ENCODE data around the gene PTPN11. TPM values are rescaled to one million over a fixed set of nuclear protein-coding genes. Genes with fewer than 3 reads are reported as not detected.

Gene PTPN11
- total and polyA plus RNA-seq, 3 experiments from 2014 or later = 80.2 to 171 (median 163) TPM

DNA sequence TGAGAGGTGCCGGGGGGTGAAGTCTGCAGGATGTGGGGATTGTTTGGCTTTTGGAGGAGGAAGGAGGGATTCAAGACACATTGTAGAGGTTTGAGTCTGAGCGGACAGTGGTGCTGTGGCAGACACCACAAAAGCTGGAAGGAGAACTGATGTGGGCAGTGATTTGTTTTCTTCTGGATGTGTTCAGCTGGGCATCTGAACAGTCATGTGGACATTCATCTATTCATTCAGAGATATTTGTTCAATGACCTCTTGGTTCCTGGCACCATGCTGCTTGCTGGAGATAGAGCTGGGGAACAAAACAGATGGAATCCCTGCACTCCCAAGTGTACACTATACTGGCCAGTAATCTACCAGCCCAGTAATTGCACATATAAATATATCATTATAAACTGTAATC, 64.0 kb downstream of the PTPN11 start:
- Mint-ChIP-seq H3K27me3 (no peaks in the 10 kb centered on the region), H3K4me1 (peaks cover 0 to 1% (median 0%) of the 10 kb centered on the region in 3 donors), H3K36me3 (peaks cover 39 to 95% (median 57%) of the 10 kb centered on the region in 3 donors), H3K4me3 (no peak overlapping the region), H3K27ac (peak overlapping the region in 2 of 8 donors; percentile 23 to 27), H3K9me3 (no peaks in the 10 kb centered on the region)
- Histone ChIP-seq H3K4me1 (ENCODE audit: insufficient read depth, low read length) (no peaks in the 10 kb centered on the region), H3K27me3 (ENCODE audit: insufficient read depth, low read length, poor library complexity, severe bottlenecking) (no peaks in the 10 kb centered on the region), H3K36me3 (ENCODE audit: insufficient read depth, low read length) (peaks cover 58% of the 10 kb centered on the region), H3K27ac (ENCODE audit: low read depth, low read length) (no peak overlapping the region), H3K9me3 (ENCODE audit: low read length) (no peaks in the 10 kb centered on the region), H3K4me3 (ENCODE audit: low read length) (no peak overlapping the region)
- ChIA-PET CTCF (no interaction called here), POLR2A (no interaction called here)
- no peak for DNase-seq

- Mint-ChIP-seq H3K9me3 (no peaks in the 10 kb centered on the region), H3K36me3 (peaks cover 29 to 91% (median 52%) of the 10 kb centered on the region in 3 donors), H3K4me1 (peaks cover 0 to 1% (median 0%) of the 10 kb centered on the region in 3 donors), H3K27me3 (no peaks in the 10 kb centered on the region), H3K4me3 (no peak overlapping the region), H3K27ac (no peak overlapping the region)
- ChIA-PET CTCF (no interaction called here), POLR2A (no interaction called here)
- no peak for DNase-seq
- Histone ChIP-seq H3K27me3 (ENCODE audit: insufficient read depth, low read length, poor library complexity, severe bottlenecking) (no peaks in the 10 kb centered on the region), H3K4me3 (ENCODE audit: low read length) (no peak overlapping the region), H3K36me3 (ENCODE audit: insufficient read depth, low read length) (peaks cover 45% of the 10 kb centered on the region), H3K4me1 (ENCODE audit: insufficient read depth, low read length) (no peaks in the 10 kb centered on the region), H3K27ac (ENCODE audit: low read depth, low read length) (no peak overlapping the region), H3K9me3 (ENCODE audit: low read length) (no peaks in the 10 kb centered on the region)
Measured at GRCh38 chr12:112486361-112486760, 67.6 kb downstream of the PTPN11 start.

- Mint-ChIP-seq H3K27me3 (no peaks in the 10 kb centered on the region), H3K4me1 (peaks cover 0 to 1% (median 0%) of the 10 kb centered on the region in 3 donors), H3K36me3 (peaks cover 22 to 86% (median 45%) of the 10 kb centered on the region in 3 donors), H3K27ac (no peak overlapping the region), H3K4me3 (no peak overlapping the region), H3K9me3 (no peaks in the 10 kb centered on the region)
- DNase-seq = no peak
- H3K27ac ChIP-seq (ENCODE audit: low read depth, low read length) = no peak overlapping the region
- no peaks in the 10 kb centered on the region for H3K27me3 ChIP-seq (ENCODE audit: insufficient read depth, low read length, poor library complexity, severe bottlenecking)
- POLR2A ChIA-PET = no interaction called here
- H3K4me3 ChIP-seq (ENCODE audit: low read length) = no peak overlapping the region
- peaks cover 27% of the 10 kb centered on the region for H3K36me3 ChIP-seq (ENCODE audit: insufficient read depth, low read length)
- CTCF ChIA-PET = no interaction called here
- H3K4me1 ChIP-seq (ENCODE audit: insufficient read depth, low read length) = no peaks in the 10 kb centered on the region
- H3K9me3 ChIP-seq (ENCODE audit: low read length) = no peaks in the 10 kb centered on the region
Measured at GRCh38 chr12:112488257-112488876, 69.6 kb downstream of the PTPN11 start.

DNA sequence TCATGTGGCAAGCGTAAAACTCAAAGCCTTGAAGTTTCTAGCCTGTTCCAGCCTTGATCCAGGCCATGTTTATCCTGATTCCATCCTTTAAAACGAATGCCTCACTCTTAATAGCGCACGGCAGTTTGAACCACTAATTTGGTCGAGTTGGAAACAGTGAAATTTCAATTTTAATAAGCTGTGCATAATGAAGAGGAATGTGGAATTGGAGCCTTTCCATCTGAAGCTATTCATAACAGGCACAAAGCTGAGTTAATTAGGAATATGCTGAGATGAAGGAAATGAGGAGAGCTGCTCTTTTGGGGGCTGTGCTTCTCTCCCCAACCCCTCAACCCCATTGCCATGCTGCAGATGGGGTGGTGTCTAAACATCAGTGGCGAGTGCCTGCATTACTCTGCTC, 70.7 kb downstream of the PTPN11 start:
- no peaks in the 10 kb centered on the region for H3K9me3 Mint-ChIP-seq
- no peak overlapping the region for H3K4me3 ChIP-seq (ENCODE audit: low read length)
- peaks cover 16 to 84% (median 42%) of the 10 kb centered on the region in 3 donors for H3K36me3 Mint-ChIP-seq
- no peaks in the 10 kb centered on the region for H3K27me3 Mint-ChIP-seq
- peak overlapping the region in 1 of 8 donors; percentile 29 for H3K27ac Mint-ChIP-seq
- no peaks in the 10 kb centered on the region for H3K9me3 ChIP-seq (ENCODE audit: low read length)
- ChIA-PET POLR2A (no interaction called here), CTCF (no interaction called here)
- H3K4me1 ChIP-seq (ENCODE audit: insufficient read depth, low read length) = no peaks in the 10 kb centered on the region
- no peak overlapping the region for H3K4me3 Mint-ChIP-seq
- peaks cover 21% of the 10 kb centered on the region for H3K36me3 ChIP-seq (ENCODE audit: insufficient read depth, low read length)
- no peak overlapping the region for H3K27ac ChIP-seq (ENCODE audit: low read depth, low read length)
- H3K27me3 ChIP-seq (ENCODE audit: insufficient read depth, low read length, poor library complexity, severe bottlenecking) = no peaks in the 10 kb centered on the region
- H3K4me1 Mint-ChIP-seq = no peaks in the 10 kb centered on the region
- DNase-seq = no peak

DNA sequence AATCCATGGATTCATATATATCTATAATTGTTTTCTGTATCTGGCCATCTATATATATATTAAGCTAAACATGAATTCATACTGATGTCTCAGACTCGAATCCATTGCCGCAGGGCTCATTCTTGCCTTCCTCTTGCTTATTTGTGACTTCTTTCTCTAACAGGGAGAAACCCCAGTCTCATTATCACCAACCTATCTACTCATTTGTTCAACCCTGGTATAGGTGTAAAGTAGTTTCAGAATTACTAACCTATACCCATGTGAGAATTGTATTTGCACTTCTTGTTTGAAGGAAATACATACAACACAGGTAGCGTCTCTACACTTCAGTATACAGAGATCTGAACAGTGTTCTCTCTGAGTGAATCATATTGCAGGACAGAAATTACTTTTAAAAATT, 77.7 kb downstream of the PTPN11 start:
- H3K4me1 ChIP-seq (ENCODE audit: insufficient read depth, low read length) = no peaks in the 10 kb centered on the region
- H3K4me3 ChIP-seq (ENCODE audit: low read length) = no peak overlapping the region
- H3K27ac ChIP-seq (ENCODE audit: low read depth, low read length) = no peak overlapping the region
- H3K4me3 Mint-ChIP-seq = no peak overlapping the region
- peaks cover 3% of the 10 kb centered on the region for H3K36me3 ChIP-seq (ENCODE audit: insufficient read depth, low read length)
- H3K36me3 Mint-ChIP-seq = peaks cover 13 to 67% (median 33%) of the 10 kb centered on the region in 3 donors
- no peaks in the 10 kb centered on the region for H3K27me3 ChIP-seq (ENCODE audit: insufficient read depth, low read length, poor library complexity, severe bottlenecking)
- no peaks in the 10 kb centered on the region for H3K27me3 Mint-ChIP-seq
- peaks cover 0 to 15% (median 2%) of the 10 kb centered on the region in 3 donors for H3K4me1 Mint-ChIP-seq
- ChIA-PET CTCF (no interaction called here), POLR2A (no interaction called here)
- DNase-seq = no peak
- H3K27ac Mint-ChIP-seq = peak overlapping the region in 1 of 8 donors; percentile 42
- H3K9me3 ChIP-seq (ENCODE audit: low read length) = no peaks in the 10 kb centered on the region
- H3K9me3 Mint-ChIP-seq = no peaks in the 10 kb centered on the region

- H3K4me3 ChIP-seq (ENCODE audit: low read length) = no peak overlapping the region
- no peak overlapping the region for H3K27ac ChIP-seq (ENCODE audit: low read depth, low read length)
- DNase-seq = no peak
- peaks cover 0 to 15% (median 2%) of the 10 kb centered on the region in 3 donors for H3K4me1 Mint-ChIP-seq
- H3K27me3 Mint-ChIP-seq = no peaks in the 10 kb centered on the region
- H3K36me3 ChIP-seq (ENCODE audit: insufficient read depth, low read length) = peaks cover 11% of the 10 kb centered on the region
- no peaks in the 10 kb centered on the region for H3K4me1 ChIP-seq (ENCODE audit: insufficient read depth, low read length)
- peaks cover 13 to 71% (median 39%) of the 10 kb centered on the region in 3 donors for H3K36me3 Mint-ChIP-seq
- H3K27me3 ChIP-seq (ENCODE audit: insufficient read depth, low read length, poor library complexity, severe bottlenecking) = no peaks in the 10 kb centered on the region
- H3K27ac Mint-ChIP-seq = no peak overlapping the region
- H3K4me3 Mint-ChIP-seq = no peak overlapping the region
- CTCF ChIA-PET = no interaction called here
- no peaks in the 10 kb centered on the region for H3K9me3 ChIP-seq (ENCODE audit: low read length)
- POLR2A ChIA-PET = no interaction called here
- no peaks in the 10 kb centered on the region for H3K9me3 Mint-ChIP-seq
Measured at GRCh38 chr12:112498580-112498979, 79.8 kb downstream of the PTPN11 start.

DNA sequence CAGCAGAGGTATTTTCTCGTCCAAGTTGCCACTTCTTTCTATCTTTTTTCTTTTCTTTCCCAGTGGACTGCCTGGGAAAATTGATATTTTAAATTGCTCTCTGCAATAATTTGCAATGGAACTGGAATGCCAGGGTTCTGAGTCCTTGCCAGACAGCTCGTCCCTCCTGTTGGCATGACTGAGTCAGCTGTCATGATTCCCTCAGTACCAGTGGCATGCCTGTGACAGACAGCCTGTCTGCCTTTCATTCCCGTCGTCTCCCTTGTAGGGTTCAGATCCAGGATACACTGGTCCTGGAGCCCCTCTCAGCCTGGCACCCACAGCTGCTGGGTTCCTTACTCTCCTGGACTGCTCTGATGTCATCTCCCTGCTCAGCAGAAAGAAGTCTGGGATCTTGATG, 84.8 kb downstream of the PTPN11 start:
- ChIA-PET POLR2A (no interaction called here), CTCF (no interaction called here)
- H3K4me3 ChIP-seq (ENCODE audit: low read length) = no peak overlapping the region
- Mint-ChIP-seq H3K27ac (peak overlapping the region in 2 of 8 donors; percentile 33 to 80), H3K27me3 (no peaks in the 10 kb centered on the region), H3K4me3 (no peak overlapping the region), H3K36me3 (peaks cover 15 to 79% (median 35%) of the 10 kb centered on the region in 3 donors), H3K4me1 (no peaks in the 10 kb centered on the region), H3K9me3 (no peaks in the 10 kb centered on the region)
- H3K4me1 ChIP-seq (ENCODE audit: insufficient read depth, low read length) = no peaks in the 10 kb centered on the region
- H3K27me3 ChIP-seq (ENCODE audit: insufficient read depth, low read length, poor library complexity, severe bottlenecking) = no peaks in the 10 kb centered on the region
- peaks cover 31% of the 10 kb centered on the region for H3K36me3 ChIP-seq (ENCODE audit: insufficient read depth, low read length)
- no peak for DNase-seq
- H3K9me3 ChIP-seq (ENCODE audit: low read length) = no peaks in the 10 kb centered on the region
- H3K27ac ChIP-seq (ENCODE audit: low read depth, low read length) = no peak overlapping the region

DNA sequence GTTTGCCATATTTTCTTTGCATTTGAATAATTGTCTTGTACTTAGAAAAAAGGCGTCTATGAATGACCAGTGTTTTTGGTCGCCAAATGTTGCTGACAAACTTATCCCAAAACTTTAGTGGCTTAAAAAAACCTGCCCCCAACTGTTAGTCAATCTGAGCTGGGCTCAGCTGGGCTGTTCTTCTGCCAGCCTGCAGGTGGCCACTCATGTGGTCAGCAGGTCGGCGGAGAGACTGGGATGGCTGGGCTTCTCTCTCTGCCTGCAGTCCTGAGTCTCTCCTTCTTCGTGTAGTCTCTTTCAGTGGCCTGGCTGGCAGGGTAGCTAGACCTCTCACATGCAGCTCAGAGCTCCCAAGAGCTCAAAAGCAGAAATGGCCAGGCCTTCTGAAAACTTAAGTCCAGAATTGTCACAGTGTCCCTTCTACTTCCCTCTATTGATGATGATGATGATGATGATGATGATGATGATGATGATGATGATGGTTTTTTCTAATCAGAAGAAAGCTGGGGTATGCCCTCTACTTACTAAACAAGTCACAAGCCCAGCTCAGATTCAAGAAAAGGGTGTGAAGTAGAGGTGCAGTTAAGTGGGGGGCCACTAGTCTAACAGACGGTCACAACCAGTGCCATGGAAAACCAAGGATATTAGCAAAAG, 87.9 kb downstream of the PTPN11 start:
- no peaks in the 10 kb centered on the region for H3K4me1 ChIP-seq (ENCODE audit: insufficient read depth, low read length)

More for the DNA sequence above, 87.9 kb downstream of the PTPN11 start:
- Mint-ChIP-seq H3K36me3 (peaks cover 15 to 83% (median 34%) of the 10 kb centered on the region in 3 donors), H3K27me3 (no peaks in the 10 kb centered on the region), H3K4me3 (no peak overlapping the region), H3K9me3 (no peaks in the 10 kb centered on the region), H3K27ac (no peak overlapping the region), H3K4me1 (no peaks in the 10 kb centered on the region)
- no peak for DNase-seq
- ChIA-PET CTCF (no interaction called here), POLR2A (no interaction called here)
- Histone ChIP-seq H3K4me3 (ENCODE audit: low read length) (no peak overlapping the region), H3K36me3 (ENCODE audit: insufficient read depth, low read length) (peaks cover 30% of the 10 kb centered on the region), H3K27me3 (ENCODE audit: insufficient read depth, low read length, poor library complexity, severe bottlenecking) (no peaks in the 10 kb centered on the region), H3K27ac (ENCODE audit: low read depth, low read length) (no peak overlapping the region), H3K9me3 (ENCODE audit: low read length) (no peaks in the 10 kb centered on the region)

Measured in CD8-positive, alpha-beta memory T cell (primary cell).